ENCODE measurements around the gene CDKN2B.
A peak's percentile ranks its signal among the peaks of the same experiment; 100 is the strongest.
"Not testable (repeated sequence)": the region's sequence is repeated elsewhere in the genome, so short reads cannot be mapped to it uniquely, and the experiment has no call there.

CDKN2B gene

GRCh38 chr9:22008717-22009505 lies at the start of gene CDKN2B:
TSS of gene CDKN2B (minus strand) at chr9:22009305. CDS start at chr9:22008953, 352 bp downstream.
- ATAC-seq, result peak; percentile 79 to 80

GRCh38 chr9:22057972-22058371 lies 48.9 kb upstream of the CDKN2B start:
- ATAC-seq, result not testable (repeated sequence)

- ATAC-seq, result no peak
Observed at GRCh38 chr9:22056402-22056801, 47.3 kb upstream of the CDKN2B start.

- no peak for ATAC-seq
Observed at GRCh38 chr9:22055090-22055489, 46.0 kb upstream of the CDKN2B start.

GRCh38 chr9:22054529-22054928 lies 45.4 kb upstream of the CDKN2B start:
- no peak for ATAC-seq

GRCh38 chr9:22054076-22054475 lies 45.0 kb upstream of the CDKN2B start:
- ATAC-seq, result no peak

- ATAC-seq, result no peak
Observed at GRCh38 chr9:22053178-22053577, 44.1 kb upstream of the CDKN2B start.

- peak; percentile 93 to 96 for ATAC-seq
Observed at GRCh38 chr9:22052376-22052945, 43.4 kb upstream of the CDKN2B start.

GRCh38 chr9:22050924-22051323 lies 41.8 kb upstream of the CDKN2B start:
- peak in 1 of 2 donors; percentile 21 for ATAC-seq

- ATAC-seq, result no peak
Observed at GRCh38 chr9:22049411-22049810, 40.3 kb upstream of the CDKN2B start.

- no peak for ATAC-seq
Observed at GRCh38 chr9:22047596-22047995, 38.5 kb upstream of the CDKN2B start.

GRCh38 chr9:22046243-22046885 lies 37.3 kb upstream of the CDKN2B start:
- no peak for ATAC-seq

GRCh38 chr9:22045423-22045822 lies 36.3 kb upstream of the CDKN2B start:
- no peak for ATAC-seq

GRCh38 chr9:22044583-22044982 lies 35.5 kb upstream of the CDKN2B start:
- ATAC-seq, result no peak

GRCh38 chr9:22043928-22044327 lies 34.8 kb upstream of the CDKN2B start:
- no peak for ATAC-seq

- no peak for ATAC-seq
Observed at GRCh38 chr9:22041775-22042174, 32.7 kb upstream of the CDKN2B start.

GRCh38 chr9:22041344-22041743 lies 32.2 kb upstream of the CDKN2B start:
- ATAC-seq, result no peak

GRCh38 chr9:22040760-22041159 lies 31.7 kb upstream of the CDKN2B start:
- peak; percentile 58 to 73 for ATAC-seq

- ATAC-seq, result no peak
Observed at GRCh38 chr9:22039258-22039657, 30.2 kb upstream of the CDKN2B start.

GRCh38 chr9:22037954-22038690 lies 29.0 kb upstream of the CDKN2B start:
- no peak for ATAC-seq

- no peak for ATAC-seq
Observed at GRCh38 chr9:22036866-22037626, 27.9 kb upstream of the CDKN2B start.

GRCh38 chr9:22035591-22036011 lies 26.5 kb upstream of the CDKN2B start:
- ATAC-seq, result no peak

Data from activated CD4-positive, CD25-positive, alpha-beta regulatory T cell treated with anti-CD3 and anti-CD28 coated beads, Interleukin-2, amount 50 U/mL, for 24 hours (primary cell).